CD4-positive, alpha-beta T cell treated with Interleukin-6 at 100 ng/mL for 8 hours (primary cell): ENCODE results near the gene TNNC2.
"Not testable (repeated sequence)": the region's sequence is repeated elsewhere in the genome, so short reads cannot be mapped to it uniquely, and the experiment has no call there.

Experiments used
- DNase-seq: peaks from one replicate; pipeline ENCODE4 v3.0.0-alpha.2; 2020; ENCODE audit warnings: mixed read lengths, low spot score

TNNC2 gene

DNA sequence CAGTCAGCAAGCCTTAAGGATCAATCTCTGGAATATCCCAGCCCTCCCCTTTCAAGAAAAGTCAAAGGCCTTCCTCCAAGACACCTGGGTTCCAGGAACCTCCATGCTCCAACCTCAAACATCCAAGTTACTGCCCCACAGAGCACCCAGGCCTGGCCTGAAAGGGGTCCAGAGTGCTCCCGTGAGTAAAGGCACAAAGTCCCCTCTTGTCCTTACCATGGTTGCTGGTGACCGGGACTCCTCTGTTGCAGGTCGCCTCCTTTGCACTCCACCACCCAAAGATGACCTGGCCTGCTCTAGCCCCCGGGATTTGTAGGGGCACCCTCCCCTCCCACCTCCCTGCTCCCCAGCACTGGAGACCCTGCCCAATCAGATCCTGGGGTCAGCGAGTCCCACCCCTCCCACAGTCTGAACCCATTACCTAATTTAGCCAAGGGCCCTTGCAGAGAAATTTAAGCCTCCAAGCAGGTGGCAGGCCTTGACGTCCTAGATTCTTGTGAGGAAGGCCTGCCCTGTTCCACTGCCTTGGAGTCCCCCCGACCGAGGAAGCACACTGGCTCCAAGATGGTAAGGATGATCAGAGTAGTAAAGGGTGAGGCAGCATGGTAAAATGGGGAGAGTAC lies at the start of gene TNNC2:
Gene TNNC2, minus strand, starts transcription at position 283 of the 623 bp plus-strand sequence. Its CDS starts 64 bp downstream, at position 219.
- DNase-seq = no peak

GRCh38 chr20:45874576-45874975 lies 47.5 kb upstream of the TNNC2 start:
- DNase-seq = no peak

- not testable (repeated sequence) for DNase-seq
Measured at GRCh38 chr20:45874104-45874481, 47.0 kb upstream of the TNNC2 start.

- no peak for DNase-seq
Measured at GRCh38 chr20:45873409-45874103, 46.4 kb upstream of the TNNC2 start.

- DNase-seq = no peak
Measured at GRCh38 chr20:45872626-45873025, 45.5 kb upstream of the TNNC2 start.

DNA sequence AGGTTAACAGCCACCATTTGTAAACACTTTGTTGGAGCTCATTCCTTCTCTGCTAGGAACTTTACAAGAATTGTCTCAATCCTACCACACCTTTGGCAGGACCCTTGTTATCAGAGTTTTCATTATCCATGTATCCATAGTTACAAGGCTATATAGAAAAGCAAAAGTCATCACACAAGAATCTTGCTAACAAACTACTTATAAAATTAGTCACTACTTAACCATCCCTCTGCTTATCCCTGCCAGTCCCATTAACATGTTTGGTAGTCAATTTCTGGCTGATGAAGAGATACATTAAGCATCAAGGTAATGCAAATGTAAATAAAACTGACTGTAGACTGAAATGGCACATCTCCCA lies 40.7 kb upstream of the TNNC2 start:
- DNase-seq = no peak

- DNase-seq = no peak
Measured at GRCh38 chr20:45867136-45867818, 40.2 kb upstream of the TNNC2 start.

- DNase-seq = no peak
Measured at GRCh38 chr20:45866454-45866853, 39.3 kb upstream of the TNNC2 start.

DNA sequence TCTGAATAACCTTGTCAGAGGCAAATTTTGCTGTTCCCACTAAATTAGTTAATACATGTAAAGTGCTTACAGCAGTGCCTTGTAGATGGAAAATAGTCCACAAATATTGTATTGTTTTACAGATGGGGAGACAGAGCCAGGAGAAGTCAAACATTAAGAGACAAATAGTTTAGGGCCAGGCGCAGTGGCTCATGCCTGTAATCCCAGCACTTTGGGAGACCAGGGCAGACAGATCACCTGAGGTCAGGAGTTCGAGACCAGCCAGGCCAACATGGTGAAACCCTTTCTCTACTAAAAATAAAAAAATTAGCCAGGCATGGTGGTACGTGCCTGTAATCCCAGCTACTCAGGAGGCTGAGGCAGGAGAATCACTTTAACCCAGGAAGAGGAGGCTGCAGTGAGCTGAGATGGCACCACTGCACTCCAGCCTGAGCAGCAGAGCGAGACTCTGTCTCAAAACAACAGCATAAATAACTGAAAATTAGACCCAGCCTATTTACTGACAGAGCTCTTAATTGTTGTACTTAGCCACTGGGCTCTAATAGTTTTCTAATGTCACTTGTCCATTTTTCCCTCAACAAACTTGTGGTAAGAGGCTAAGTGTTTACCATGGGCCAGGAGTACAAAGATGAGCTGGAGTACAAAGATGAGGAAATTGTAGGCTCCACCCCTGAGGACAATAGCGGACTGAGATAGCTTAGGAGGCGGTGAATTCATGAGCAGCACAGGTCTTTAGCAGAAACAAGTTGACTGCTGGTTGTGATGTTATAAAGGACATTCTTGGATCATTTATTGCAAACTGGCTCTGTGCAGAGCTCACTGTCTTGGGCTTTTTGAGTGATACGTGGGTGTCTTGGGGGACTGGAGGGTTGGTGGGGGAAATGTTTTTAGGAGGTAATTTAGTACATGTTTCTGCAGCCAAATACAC lies 36.7 kb upstream of the TNNC2 start:
- no peak for DNase-seq

- no peak for DNase-seq
Measured at GRCh38 chr20:45861221-45862075, 34.3 kb upstream of the TNNC2 start.

- DNase-seq = no peak
Measured at GRCh38 chr20:45860560-45861220, 33.6 kb upstream of the TNNC2 start.

DNA sequence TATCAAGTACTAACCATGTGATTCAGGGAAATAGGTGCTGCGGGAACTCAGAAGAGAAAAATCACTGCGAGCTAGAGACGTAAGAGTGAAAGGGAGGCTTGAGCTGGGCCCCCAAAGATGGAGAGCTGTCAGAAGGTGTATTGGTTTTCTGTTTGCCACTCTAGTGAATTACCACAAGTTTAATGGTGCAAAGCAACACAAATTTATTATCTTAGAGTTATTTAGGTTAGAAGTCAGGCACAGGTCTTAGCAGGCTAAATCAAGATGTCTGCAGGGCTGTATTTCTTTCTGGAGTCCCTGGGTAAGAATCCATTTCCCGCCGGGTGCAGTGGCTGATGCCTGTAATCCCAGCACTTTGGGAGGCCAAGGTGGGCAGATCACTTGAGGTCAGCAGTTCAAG lies 32.8 kb upstream of the TNNC2 start:
- DNase-seq = no peak

DNA sequence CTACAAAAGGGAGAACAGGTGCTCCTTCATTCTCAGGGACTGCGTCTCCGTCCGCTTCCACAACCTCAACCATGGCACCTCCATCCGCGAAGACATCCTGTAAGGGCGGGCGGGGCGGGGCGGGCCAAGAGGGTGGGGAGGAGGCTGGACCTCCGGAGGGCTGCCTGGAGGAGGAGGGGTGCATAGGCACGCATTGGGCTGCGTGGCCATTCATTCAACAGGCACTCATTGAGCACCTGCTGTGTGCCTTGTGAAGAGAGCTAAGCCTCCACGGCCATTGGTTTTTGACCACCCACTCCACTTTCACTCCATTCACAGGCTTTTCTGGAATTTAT lies 30.7 kb upstream of the TNNC2 start:
- peak; percentile 34 for DNase-seq

- peak; percentile 100 for DNase-seq
Measured at GRCh38 chr20:45857114-45857881, 30.2 kb upstream of the TNNC2 start, which contains the start of the genes ACOT8 and ZSWIM3. TSS of gene ACOT8 (minus strand) at chr20:45857392. CDS start at chr20:45857315, 77 bp downstream. TSS of gene ZSWIM3 (plus strand) at chr20:45857614. CDS start at chr20:45857826, 212 bp downstream.

GRCh38 chr20:45853484-45853883 lies 26.4 kb upstream of the TNNC2 start:
- no peak for DNase-seq

GRCh38 chr20:45852326-45852725 lies 25.2 kb upstream of the TNNC2 start:
- no peak for DNase-seq

- no peak for DNase-seq
Measured at GRCh38 chr20:45851501-45851900, 24.4 kb upstream of the TNNC2 start.

- DNase-seq = no peak
Measured at GRCh38 chr20:45850926-45851325, 23.8 kb upstream of the TNNC2 start.

DNA sequence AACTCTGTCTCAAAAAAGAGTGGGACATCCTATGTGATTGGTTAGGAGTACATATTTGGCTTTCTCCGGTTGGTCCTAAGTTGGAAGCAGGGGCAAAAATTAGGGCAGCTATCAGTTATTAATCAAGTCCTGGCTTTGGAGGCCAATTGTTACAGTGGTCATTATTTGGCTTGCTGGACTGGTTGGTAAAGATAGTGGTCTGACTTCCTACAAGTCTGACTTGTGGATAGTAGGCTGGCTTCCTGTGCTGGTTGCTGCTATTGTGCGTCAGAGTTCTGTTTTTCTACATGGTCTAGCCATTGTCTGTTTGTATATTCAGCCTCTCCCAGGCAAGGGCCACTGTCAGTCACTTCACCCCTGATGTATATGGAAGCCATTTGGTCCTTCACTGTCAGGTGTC lies 23.1 kb upstream of the TNNC2 start:
- DNase-seq = no peak
